ENCODE measurements around the gene MTHFD1L.

- TF ChIP-seq EZH2 (IDR thresholded peaks at IDR 0.05) (no peak), POLR2AphosphoS5 (IDR thresholded peaks at IDR 0.05; ENCODE audit: borderline replicate concordance, low read depth, low read length) (no peak), FOXP2 (optimal IDR thresholded peaks at IDR 0.05; ENCODE audit: control extremely low read depth, extremely low read length, insufficient read depth) (no peak)
These were observed 246.2 kb downstream of the MTHFD1L start for GRCh38 chr6:151111670-151112069.
